Neural cell (in vitro differentiated cells): ENCODE measurements around the gene DLG2. TPM values are rescaled to one million over a fixed set of nuclear protein-coding genes. Genes with fewer than 3 reads are reported as not detected.

Source experiments
- H2AFZ ChIP-seq: fragments of 200-600, 300-800 bp; sonication (generic), shearing (Covaris generic); 2 replicates; pipeline ENCODE4 v1.6.0; 2014; ENCODE audit warnings: low read depth, mild to moderate bottlenecking, antibody characterized with exemption, low read length, moderate library complexity
- H3F3A ChIP-seq: fragments of 200-600 bp; shearing (Covaris generic); 2 replicates; pipeline ENCODE4 v1.6.1; 2016; ENCODE audit warnings: mild to moderate bottlenecking, moderate library complexity, mixed read lengths, antibody characterized with exemption, low read length; ENCODE audit not compliant: insufficient read depth, poor library complexity, severe bottlenecking
- H3K27ac ChIP-seq: fragments of 200-600, 300-800 bp; sonication (generic), shearing (Covaris generic); 2 replicates; pipeline ENCODE4 v1.5.1; 2014; ENCODE audit warnings: mild to moderate bottlenecking, low read length, moderate library complexity
- H3K27me3 ChIP-seq: fragments of 300-800, 200-600 bp; sonication (generic), shearing (Covaris generic); 2 replicates; pipeline ENCODE4 v1.6.0; 2014; ENCODE audit warnings: mild to moderate bottlenecking, low read depth, low read length, moderate library complexity; ENCODE audit not compliant: insufficient read depth
- H3K36me3 ChIP-seq: fragments of 300-800, 200-600 bp; sonication (generic), shearing (Covaris generic); 2 replicates; pipeline ENCODE4 v1.5.1; 2014; ENCODE audit warnings: mild to moderate bottlenecking, antibody characterized with exemption, low read length, moderate library complexity; ENCODE audit not compliant: insufficient read depth
- H3K4me2 ChIP-seq: fragments of 300-800, 200-600 bp; sonication (generic), shearing (Covaris generic); 2 replicates; pipeline ENCODE4 v1.6.0; 2014; ENCODE audit warnings: mild to moderate bottlenecking, low read length
- H3K4me3 ChIP-seq: fragments of 300-800, 200-600 bp; sonication (generic), shearing (Covaris generic); 2 replicates; pipeline ENCODE4 v1.5.1; 2014; ENCODE audit warnings: mild to moderate bottlenecking, low read length, moderate library complexity
- H3K79me2 ChIP-seq: fragments of 200-600 bp; shearing (Covaris generic); replicated peaks from 2 replicates; pipeline ENCODE4 v1.6.0; 2014; ENCODE audit warnings: mild to moderate bottlenecking, low read length, moderate library complexity; ENCODE audit not compliant: insufficient read depth
- H3K9ac ChIP-seq: fragments of 300-800, 200-600 bp; sonication (generic), shearing (Covaris generic); 2 replicates; pipeline ENCODE4 v1.6.1; 2016; ENCODE audit warnings: mild to moderate bottlenecking, low read length, mixed read lengths
- H3K9me2 ChIP-seq: fragments of 200-600 bp; shearing (Covaris generic); 2 replicates; pipeline ENCODE4 v1.6.1; 2016; ENCODE audit warnings: mild to moderate bottlenecking, low read length, mixed read lengths; ENCODE audit not compliant: insufficient read depth
- H3K9me3 ChIP-seq: fragments of 200-600, 300-800 bp; sonication (generic), shearing (Covaris generic); 2 replicates; pipeline ENCODE4 v1.6.1; 2016; ENCODE audit warnings: mild to moderate bottlenecking, mixed run types, low read length, moderate library complexity, mixed read lengths
- H4K20me1 ChIP-seq: fragments of 200-600 bp; shearing (Covaris generic); 2 replicates; pipeline ENCODE4 v1.6.1; 2016; ENCODE audit warnings: mild to moderate bottlenecking, mixed run types; ENCODE audit not compliant: insufficient read depth
- EP300 ChIP-seq: fragments of 450-650 bp; conservative IDR thresholded peaks from 2 replicates; pipeline ENCODE4 v1.6.1; 2014; ENCODE audit warnings: antibody characterized with exemption, mild to moderate bottlenecking, moderate library complexity; ENCODE audit not compliant: poor library complexity, severe bottlenecking
- EZH2 ChIP-seq: fragments of 200-600, 300-800 bp; shearing (Covaris generic), sonication (generic); IDR thresholded peaks from 2 replicates; pipeline ENCODE4 v1.6.1; 2014; ENCODE audit warnings: antibody characterized with exemption, low read length, borderline replicate concordance, mild to moderate bottlenecking; ENCODE audit not compliant: insufficient read depth, poor library complexity, severe bottlenecking
- MXI1 ChIP-seq: fragments of 450-650 bp; conservative IDR thresholded peaks from 2 replicates; pipeline ENCODE4 v1.6.1; 2014; ENCODE audit warnings: antibody characterized with exemption, mild to moderate bottlenecking; ENCODE audit not compliant: poor library complexity, severe bottlenecking
- POLR2AphosphoS5 ChIP-seq: IDR thresholded peaks from 2 replicates; pipeline ENCODE4 v1.6.1; 2012
- RAD21 ChIP-seq: fragments of 450-650 bp; conservative IDR thresholded peaks from 2 replicates; pipeline ENCODE4 v1.6.1; 2014; ENCODE audit warnings: antibody characterized with exemption, mild to moderate bottlenecking, moderate library complexity
- SMC3 ChIP-seq: fragments of 450-650 bp; conservative IDR thresholded peaks from 2 replicates; pipeline ENCODE4 v1.6.1; 2014; ENCODE audit warnings: antibody characterized with exemption, mild to moderate bottlenecking, moderate library complexity; ENCODE audit not compliant: poor library complexity
- TAF1 ChIP-seq: IDR thresholded peaks from 2 replicates; pipeline ENCODE4 v1.6.1; 2012; ENCODE audit warnings: low read depth
- polyA plus RNA-seq: library from polyadenylated mRNA; depleted of rRNA; stranded (reverse); fragments of >200 nt; gene quantifications from 2 replicates; pipeline ENCODE4 v1.2.3, GENCODE V29; 2014
- TF ChIP-seq, protein P1 (sequence below): IDR thresholded peaks from 2 replicates; pipeline ENCODE4 v1.6.1; 2012; ENCODE audit warnings: borderline replicate concordance
- TF ChIP-seq, protein P2 (sequence below): fragments of 450-650 bp; IDR thresholded peaks from 2 replicates; pipeline ENCODE4 v1.5.1; 2014; ENCODE audit warnings: antibody characterized with exemption, mild to moderate bottlenecking, moderate library complexity; ENCODE audit not compliant: poor library complexity, severe bottlenecking

DLG2 gene
- polyA plus RNA-seq, 1 donor from 2014 or later: 179 TPM

DNA sequence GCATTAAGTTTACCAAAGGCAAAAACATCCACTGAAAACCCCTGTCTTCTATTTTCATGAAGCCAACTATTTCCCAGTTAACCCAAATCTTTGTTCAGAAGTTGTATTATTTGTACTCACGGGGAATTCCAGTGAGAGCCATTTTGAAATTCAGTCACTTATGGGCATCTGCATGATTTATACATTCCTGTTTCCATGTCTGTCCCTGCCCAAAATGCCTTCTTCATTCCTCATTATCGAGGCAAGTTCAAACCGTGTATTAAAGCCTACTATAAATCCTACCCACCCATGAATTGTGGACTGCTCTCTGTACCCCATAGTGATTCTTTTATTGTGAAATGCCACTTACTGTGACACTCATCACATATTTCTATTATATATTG lies 772.7 kb downstream of the DLG2 start:
- Histone ChIP-seq H3K27me3 (no peaks in the 10 kb centered on the region), H3K9me3 (no peaks in the 10 kb centered on the region), H3K9ac (no peak overlapping the region), H4K20me1 (no peaks in the 10 kb centered on the region), H3F3A (no peaks in the 10 kb centered on the region), H3K79me2 (no peaks in the 10 kb centered on the region), H2AFZ (no peak overlapping the region), H3K27ac (no peak overlapping the region), H3K9me2 (no peaks in the 10 kb centered on the region), H3K4me2 (no peak overlapping the region), H3K36me3 (no peaks in the 10 kb centered on the region), H3K4me3 (no peak overlapping the region)
- TF ChIP-seq EP300 (no peak), EZH2 (no peak), RAD21 (no peak), MXI1 (no peak), SMC3 (no peak), TAF1 (no peak), POLR2AphosphoS5 (no peak)
- TF ChIP-seq, protein P1, sequence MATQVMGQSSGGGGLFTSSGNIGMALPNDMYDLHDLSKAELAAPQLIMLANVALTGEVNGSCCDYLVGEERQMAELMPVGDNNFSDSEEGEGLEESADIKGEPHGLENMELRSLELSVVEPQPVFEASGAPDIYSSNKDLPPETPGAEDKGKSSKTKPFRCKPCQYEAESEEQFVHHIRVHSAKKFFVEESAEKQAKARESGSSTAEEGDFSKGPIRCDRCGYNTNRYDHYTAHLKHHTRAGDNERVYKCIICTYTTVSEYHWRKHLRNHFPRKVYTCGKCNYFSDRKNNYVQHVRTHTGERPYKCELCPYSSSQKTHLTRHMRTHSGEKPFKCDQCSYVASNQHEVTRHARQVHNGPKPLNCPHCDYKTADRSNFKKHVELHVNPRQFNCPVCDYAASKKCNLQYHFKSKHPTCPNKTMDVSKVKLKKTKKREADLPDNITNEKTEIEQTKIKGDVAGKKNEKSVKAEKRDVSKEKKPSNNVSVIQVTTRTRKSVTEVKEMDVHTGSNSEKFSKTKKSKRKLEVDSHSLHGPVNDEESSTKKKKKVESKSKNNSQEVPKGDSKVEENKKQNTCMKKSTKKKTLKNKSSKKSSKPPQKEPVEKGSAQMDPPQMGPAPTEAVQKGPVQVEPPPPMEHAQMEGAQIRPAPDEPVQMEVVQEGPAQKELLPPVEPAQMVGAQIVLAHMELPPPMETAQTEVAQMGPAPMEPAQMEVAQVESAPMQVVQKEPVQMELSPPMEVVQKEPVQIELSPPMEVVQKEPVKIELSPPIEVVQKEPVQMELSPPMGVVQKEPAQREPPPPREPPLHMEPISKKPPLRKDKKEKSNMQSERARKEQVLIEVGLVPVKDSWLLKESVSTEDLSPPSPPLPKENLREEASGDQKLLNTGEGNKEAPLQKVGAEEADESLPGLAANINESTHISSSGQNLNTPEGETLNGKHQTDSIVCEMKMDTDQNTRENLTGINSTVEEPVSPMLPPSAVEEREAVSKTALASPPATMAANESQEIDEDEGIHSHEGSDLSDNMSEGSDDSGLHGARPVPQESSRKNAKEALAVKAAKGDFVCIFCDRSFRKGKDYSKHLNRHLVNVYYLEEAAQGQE: no peak
- TF ChIP-seq, protein P2, sequence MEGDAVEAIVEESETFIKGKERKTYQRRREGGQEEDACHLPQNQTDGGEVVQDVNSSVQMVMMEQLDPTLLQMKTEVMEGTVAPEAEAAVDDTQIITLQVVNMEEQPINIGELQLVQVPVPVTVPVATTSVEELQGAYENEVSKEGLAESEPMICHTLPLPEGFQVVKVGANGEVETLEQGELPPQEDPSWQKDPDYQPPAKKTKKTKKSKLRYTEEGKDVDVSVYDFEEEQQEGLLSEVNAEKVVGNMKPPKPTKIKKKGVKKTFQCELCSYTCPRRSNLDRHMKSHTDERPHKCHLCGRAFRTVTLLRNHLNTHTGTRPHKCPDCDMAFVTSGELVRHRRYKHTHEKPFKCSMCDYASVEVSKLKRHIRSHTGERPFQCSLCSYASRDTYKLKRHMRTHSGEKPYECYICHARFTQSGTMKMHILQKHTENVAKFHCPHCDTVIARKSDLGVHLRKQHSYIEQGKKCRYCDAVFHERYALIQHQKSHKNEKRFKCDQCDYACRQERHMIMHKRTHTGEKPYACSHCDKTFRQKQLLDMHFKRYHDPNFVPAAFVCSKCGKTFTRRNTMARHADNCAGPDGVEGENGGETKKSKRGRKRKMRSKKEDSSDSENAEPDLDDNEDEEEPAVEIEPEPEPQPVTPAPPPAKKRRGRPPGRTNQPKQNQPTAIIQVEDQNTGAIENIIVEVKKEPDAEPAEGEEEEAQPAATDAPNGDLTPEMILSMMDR: no peak

DNA sequence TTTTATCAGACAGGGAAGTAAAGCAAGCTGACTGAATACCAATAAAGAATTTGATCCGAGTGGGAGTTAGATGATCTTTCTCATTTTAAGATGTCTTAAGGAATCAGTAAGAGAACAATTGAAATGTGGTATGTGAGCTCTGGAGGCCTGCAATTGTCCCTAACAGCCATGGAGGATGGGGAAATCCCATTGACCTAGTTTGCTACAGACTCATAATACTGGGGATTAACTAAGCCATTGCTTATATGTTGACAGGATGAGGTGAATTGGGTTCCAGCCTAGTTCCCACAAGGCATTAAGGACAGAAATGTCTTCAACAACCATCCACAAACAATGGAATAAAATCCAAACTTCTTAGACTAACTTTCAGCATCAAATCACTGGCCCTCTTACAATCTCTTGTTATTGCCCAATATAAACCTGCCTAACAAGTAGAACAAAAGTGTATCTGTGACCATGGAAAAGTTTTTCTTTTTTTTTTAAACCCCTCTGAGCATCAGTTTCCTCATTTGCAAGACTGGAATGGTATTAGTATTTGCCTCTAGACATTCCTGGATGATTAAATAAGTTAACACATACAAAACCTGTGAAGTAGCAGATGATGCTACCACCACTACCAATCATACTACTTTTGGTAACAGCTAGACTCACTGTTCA lies 773.2 kb downstream of the DLG2 start:
- TF ChIP-seq TAF1 (no peak), MXI1 (no peak), POLR2AphosphoS5 (no peak), EP300 (no peak), EZH2 (no peak), SMC3 (no peak), RAD21 (no peak)
- TF ChIP-seq, protein P2: no peak
- TF ChIP-seq, protein P1: no peak
- Histone ChIP-seq H3K79me2 (no peaks in the 10 kb centered on the region), H3K4me2 (no peak overlapping the region), H3F3A (no peaks in the 10 kb centered on the region), H3K27ac (no peak overlapping the region), H3K9me3 (no peaks in the 10 kb centered on the region), H2AFZ (no peak overlapping the region), H3K4me3 (no peak overlapping the region), H3K9me2 (no peaks in the 10 kb centered on the region), H3K36me3 (no peaks in the 10 kb centered on the region), H3K9ac (no peak overlapping the region), H4K20me1 (no peaks in the 10 kb centered on the region), H3K27me3 (no peaks in the 10 kb centered on the region)
